HG03135 (cell line): Measurements from ENCODE around the gene HERC4.
A peak's percentile ranks its signal among the peaks of the same experiment; 100 is the strongest.
"Not testable (repeated sequence)": the region's sequence is repeated elsewhere in the genome, so short reads cannot be mapped to it uniquely, and the experiment has no call there.

Experiments used
- ATAC-seq: cut with Tn5 transposase; IDR thresholded peaks from one replicate; pipeline ENCODE4 v1.9.1; 2021; ENCODE audit warnings: mild to moderate bottlenecking, moderate library complexity; ENCODE audit not compliant: unreplicated experiment

The HERC4 gene

GRCh38 chr10:68052463-68052862 is 22.6 kb downstream of the HERC4 start:
- no peak for ATAC-seq

DNA sequence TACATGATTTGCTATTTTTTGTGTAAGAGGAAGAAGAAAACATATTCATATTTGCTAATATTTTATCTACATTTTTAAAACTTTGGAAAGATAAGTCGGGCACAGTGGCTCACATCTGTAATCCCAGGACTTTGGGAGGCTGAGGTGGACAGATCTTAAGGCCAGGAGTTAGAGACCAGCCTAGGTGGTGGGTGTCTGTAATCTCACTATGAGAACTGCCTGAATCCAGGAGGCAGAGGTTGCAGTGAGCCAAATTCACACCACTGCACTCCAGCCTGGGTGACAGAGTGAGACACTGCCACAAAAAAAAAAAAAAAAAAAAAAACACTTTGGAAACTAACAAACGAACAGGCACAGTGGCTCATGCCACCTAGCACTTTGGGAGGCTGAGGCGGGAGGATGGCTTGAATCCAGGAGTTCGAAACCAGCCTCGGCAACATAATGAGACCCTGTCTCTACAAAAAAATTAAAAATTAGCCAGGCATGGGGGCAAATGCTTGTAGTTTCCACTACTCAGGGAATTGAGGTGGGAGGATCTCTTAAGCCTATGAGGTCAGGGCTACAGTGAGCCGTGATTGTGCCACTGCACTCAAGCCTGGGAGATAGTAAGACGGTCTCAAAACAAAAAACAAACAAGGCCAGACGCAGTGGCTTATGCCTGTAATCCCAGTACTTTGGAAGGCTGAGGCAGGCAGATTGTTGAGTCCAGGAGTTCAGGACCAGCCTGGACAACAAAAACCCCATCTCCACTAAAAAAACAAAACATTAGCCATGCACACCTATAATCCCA is 25.6 kb downstream of the HERC4 start:
- ATAC-seq = no peak

GRCh38 chr10:68047554-68048327 is 27.3 kb downstream of the HERC4 start:
- no peak for ATAC-seq

GRCh38 chr10:68047122-68047521 is 28.0 kb downstream of the HERC4 start:
- ATAC-seq = peak; percentile 50

DNA sequence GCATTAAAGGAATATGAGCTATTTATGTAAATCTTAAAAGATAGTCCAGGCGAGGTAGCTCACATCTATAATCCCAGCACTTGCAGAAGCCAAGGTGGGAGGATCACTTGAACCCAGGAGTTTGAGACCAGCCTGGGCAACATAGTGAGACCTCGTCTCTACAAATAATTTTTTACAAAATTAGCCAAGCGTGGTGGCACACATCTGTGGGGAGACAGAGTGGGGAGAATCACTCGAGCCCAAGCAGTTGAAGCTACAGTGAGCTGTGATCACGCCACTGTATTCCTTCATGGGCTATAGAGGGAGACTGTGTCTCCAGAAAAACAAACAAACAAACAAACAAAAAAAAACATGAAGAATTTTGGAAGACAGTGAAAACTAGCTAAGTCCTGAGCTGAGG is 28.4 kb downstream of the HERC4 start:
- ATAC-seq = no peak

DNA sequence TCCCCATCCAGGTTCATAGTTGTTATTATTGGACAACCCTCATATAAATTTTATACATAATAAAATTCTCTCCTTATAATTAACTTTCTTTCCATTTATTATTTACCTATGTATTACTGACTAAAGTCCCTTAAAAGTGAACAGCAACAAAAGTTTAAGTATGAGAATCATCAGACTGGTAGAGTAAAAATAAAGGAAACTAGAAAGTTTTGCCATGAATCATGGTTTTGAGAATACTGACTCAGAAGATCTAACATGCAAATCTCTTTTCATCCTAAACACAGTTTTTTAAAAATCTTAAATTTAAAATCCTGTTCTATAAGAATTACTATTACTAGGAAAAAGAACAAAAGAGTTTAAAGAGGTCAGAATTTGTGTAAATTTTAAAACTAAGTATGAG is 32.1 kb downstream of the HERC4 start:
- no peak for ATAC-seq

- no peak for ATAC-seq
Measured at GRCh38 chr10:68032113-68032512, 43.0 kb downstream of the HERC4 start.

DNA sequence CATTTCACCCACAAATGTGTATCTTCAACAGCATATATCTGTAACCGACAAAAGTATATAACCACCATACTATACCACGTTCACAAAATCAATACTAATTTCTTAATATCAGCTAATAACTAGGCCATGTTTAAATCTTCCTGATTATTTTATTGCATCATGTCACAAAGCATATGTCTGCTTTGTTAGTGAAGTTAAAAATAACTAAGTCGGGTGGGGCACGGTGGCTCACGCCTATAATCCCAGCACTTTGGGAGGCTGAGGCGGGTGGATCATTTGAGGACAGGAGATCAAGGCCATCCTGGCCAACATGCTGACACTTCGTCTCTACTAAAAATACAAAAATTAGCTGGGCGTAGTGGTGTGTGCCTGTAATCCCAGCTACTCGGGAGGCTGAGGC is 47.7 kb downstream of the HERC4 start:
- ATAC-seq = no peak

- ATAC-seq = no peak
Measured at GRCh38 chr10:68023292-68023691, 51.8 kb downstream of the HERC4 start.

GRCh38 chr10:68022324-68022723 is 52.8 kb downstream of the HERC4 start:
- not testable (repeated sequence) for ATAC-seq

- not testable (repeated sequence) for ATAC-seq
Measured at GRCh38 chr10:68016519-68016918, 58.6 kb downstream of the HERC4 start.

DNA sequence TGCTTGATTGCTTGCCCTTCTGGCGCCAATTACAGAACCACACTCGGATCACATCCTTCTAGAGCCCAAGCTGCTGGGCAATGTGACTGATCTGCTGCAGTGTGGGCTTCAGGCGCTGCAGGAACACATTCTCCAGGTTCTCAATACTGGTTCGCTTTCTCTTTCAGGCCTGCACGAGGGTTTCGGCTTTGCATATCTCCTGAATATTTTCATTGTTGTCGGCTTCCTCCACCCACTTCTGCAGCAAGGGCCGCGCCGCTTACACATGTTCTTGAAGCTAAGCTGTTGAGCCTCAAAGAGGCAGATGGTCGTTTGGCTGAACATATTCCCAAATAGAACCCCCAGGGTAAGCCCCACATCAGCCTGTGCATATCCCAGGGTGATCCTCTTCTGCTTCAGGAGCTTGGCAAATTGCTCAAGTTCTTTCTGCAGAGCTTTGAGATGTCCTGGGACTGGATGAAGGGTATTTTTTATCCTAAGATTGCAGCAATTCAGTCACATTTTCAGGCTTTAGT is 64.6 kb downstream of the HERC4 start:
- ATAC-seq = no peak

DNA sequence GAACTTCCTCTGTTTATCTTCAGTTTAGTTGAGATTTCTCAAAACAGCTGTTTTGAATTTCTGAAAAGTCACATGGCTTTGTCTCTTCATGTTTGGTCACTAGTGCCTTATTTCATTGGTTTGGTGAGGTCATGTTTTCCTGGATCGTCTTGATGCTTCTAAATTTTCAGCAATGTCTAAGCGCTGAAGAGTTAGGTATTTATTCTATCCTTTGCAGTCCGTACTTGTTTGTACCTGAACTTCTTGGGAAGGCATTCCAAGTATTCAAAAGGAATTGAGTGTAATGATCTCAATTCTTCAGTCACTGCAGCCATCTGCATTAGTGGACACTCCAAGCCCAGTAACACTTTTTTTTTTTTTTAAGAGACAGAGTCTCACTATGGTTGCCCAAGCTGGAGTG is 67.7 kb downstream of the HERC4 start:
- no peak for ATAC-seq

DNA sequence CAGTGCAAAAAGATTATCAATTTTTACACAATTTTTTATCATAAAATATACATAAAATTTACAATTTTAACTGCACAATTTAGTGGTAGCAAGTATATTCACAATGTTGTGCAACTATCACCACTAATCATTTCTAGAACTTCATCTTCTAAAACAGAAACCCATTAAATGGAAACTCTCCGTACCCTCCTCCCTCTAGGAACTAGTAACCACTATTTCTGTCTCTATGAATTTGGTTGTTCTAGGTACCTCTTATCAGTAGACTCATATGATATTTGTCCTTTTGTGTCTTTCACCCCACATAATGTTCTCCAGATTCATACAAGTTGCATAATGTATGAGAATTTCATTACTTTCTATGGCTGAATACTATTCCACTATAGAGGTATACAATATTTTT is 73.5 kb downstream of the HERC4 start:
- ATAC-seq = no peak

- no peak for ATAC-seq
Measured at GRCh38 chr10:68001000-68001399, 74.1 kb downstream of the HERC4 start.

DNA sequence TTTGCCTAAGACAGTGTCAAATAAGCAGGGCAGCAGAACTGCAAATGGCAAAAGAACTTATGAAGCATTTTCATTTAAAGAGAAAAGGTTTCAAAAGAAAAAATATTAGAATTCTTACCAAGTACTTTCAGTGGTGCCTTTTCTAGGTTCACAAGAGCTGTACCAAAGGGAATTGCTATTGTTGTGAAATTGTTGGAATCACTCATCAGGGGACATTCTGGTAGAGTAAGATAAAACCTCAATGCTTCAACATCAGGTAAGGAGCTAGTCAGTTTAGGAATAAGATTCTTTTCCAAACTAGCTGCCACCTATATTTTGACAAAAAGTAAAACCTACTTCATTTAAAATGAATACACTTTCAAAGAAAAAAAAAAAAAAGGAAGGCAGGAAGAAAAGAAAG is 85.0 kb downstream of the HERC4 start:
- ATAC-seq = no peak

DNA sequence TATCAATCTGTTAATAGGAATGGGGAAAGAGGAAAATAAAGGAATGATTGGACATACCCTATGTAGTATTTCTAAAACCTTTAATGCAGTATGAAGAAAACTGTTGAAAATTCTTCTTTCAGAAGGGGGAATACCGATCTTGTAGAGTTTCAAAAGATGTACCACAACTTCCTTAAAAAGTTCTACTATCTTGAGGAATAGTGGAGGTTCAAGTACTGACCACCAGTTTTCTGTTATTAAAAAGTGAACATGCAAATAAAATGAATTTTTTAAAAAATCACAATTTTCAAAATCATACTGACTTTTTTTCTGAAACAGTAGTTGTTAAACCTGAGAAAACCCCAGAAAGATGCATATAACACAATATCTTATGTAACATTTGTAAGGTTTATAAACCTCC is 86.5 kb downstream of the HERC4 start:
- ATAC-seq = no peak

- not testable (repeated sequence) for ATAC-seq
Measured at GRCh38 chr10:67982603-67983002, 92.5 kb downstream of the HERC4 start.

GRCh38 chr10:67978749-67979148 is 96.3 kb downstream of the HERC4 start:
- ATAC-seq = no peak

GRCh38 chr10:67977251-67977650 is 97.8 kb downstream of the HERC4 start:
- no peak for ATAC-seq

GRCh38 chr10:67976292-67977245 is 98.5 kb downstream of the HERC4 start:
- no peak for ATAC-seq
